Right lobe of liver (tissue), 4 donors: Measurements from ENCODE around the gene RAET1G.

Experiments
- POLR2A ChIP-seq: fragments of 450-650 bp; IDR thresholded peaks from one replicate; pipeline ENCODE4 v1.6.1; 2017; ENCODE audit warnings: antibody characterized with exemption, mild to moderate bottlenecking
- TF ChIP-seq, protein P1 (sequence below), 4 donors: fragments of 200-600 bp in 3 of 4; fragments of 450-650 bp in 1 of 4; IDR thresholded peaks; one replicate each; pipeline versions ENCODE4 v1.5.1 to v1.8.0; 2016 to 2022; ENCODE audit warnings: antibody characterized with exemption in 4 of 4, mild to moderate bottlenecking in 2 of 4
- donor health status: DM: no; HTN: no; CAD: no.
- donor health status: DM: no; HTN: no; CAD: no.
- donor health status: DM: no; HTN: yes; CAD: no.

DNA sequence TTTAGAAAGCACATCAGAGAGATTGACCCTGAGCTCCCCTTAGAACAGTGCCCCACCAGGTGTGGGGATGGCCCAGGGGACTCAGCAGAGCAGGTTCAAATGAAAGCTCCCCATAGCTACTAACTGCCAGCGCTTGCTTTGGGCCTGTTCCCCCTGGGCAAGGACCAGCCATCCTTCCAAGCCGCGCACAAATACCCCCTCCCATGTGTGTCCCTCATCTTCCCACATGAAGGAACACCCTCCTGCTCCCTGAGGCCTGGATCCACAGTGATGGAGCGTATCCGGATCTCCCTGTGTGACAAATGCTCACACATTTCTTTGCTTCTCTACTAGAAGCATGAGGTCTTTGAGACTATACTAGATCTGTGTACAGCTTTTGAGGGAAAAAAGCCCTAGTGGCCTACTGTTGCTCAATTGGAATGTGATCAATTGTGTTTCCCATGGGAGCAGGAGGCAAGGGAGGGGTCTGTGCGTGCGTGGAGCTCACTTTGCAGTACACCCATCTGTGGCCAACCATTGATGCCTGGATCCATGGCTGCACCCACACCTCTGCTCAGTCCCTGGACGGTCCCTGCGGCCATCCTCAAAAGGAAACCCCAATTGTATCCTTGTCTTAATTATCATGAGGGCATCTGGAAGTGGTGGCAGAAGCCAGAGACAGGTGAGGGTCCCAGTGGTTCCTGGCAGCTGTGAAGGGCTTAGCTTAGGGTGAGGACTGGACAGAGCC, 1.4 kb upstream of the RAET1G start:
- TF ChIP-seq, protein P1, sequence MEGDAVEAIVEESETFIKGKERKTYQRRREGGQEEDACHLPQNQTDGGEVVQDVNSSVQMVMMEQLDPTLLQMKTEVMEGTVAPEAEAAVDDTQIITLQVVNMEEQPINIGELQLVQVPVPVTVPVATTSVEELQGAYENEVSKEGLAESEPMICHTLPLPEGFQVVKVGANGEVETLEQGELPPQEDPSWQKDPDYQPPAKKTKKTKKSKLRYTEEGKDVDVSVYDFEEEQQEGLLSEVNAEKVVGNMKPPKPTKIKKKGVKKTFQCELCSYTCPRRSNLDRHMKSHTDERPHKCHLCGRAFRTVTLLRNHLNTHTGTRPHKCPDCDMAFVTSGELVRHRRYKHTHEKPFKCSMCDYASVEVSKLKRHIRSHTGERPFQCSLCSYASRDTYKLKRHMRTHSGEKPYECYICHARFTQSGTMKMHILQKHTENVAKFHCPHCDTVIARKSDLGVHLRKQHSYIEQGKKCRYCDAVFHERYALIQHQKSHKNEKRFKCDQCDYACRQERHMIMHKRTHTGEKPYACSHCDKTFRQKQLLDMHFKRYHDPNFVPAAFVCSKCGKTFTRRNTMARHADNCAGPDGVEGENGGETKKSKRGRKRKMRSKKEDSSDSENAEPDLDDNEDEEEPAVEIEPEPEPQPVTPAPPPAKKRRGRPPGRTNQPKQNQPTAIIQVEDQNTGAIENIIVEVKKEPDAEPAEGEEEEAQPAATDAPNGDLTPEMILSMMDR (IDR thresholded peaks at IDR 0.05): no peak
- TF ChIP-seq POLR2A: no peak
